Measurements from ENCODE around the gene KLRC2. TPM values are rescaled to one million over a fixed set of nuclear protein-coding genes. Genes with fewer than 3 reads are reported as not detected.
A peak's percentile ranks its signal among the peaks of the same experiment; 100 is the strongest.
"Not testable (repeated sequence)": the region's sequence is repeated elsewhere in the genome, so short reads cannot be mapped to it uniquely, and the experiment has no call there.

Gene KLRC2
- total RNA-seq, 1 experiment from 2014 or later: 7.5 TPM

GRCh38 chr12:10448236-10448635 is 12.4 kb upstream of the KLRC2 start (continued):
- no peak for TF ChIP-seq SP1 (IDR thresholded peaks at IDR 0.05; ENCODE audit: low read depth)
- TF ChIP-seq RAD21 (IDR thresholded peaks at IDR 0.05; ENCODE audit: low read depth): no peak
- TF ChIP-seq ELF1 (IDR thresholded peaks at IDR 0.05; ENCODE audit: borderline replicate concordance, low read depth): no peak

GRCh38 chr12:10446052-10446451 is 10.2 kb upstream of the KLRC2 start:
- H3K4me3 ChIP-seq (replicated peaks in 1 of 2; ENCODE audit: low read depth in 1 of 2, low read length in 2 of 2); RAD21 ChIA-PET (ENCODE audit: low non-redundant PET in 1 of 2, low total read pairs in 2 of 2, uncharacterized antibody in 2 of 2, unreplicated experiment in 2 of 2); intact Hi-C loops (cut with micrococcal nuclease); H3K4me2 ChIP-seq (ENCODE audit: low read length); H3K9me2 ChIP-seq (ENCODE audit: insufficient read depth); CTCF ChIA-PET; H3K27me3 ChIP-seq (ENCODE audit: insufficient read depth, low read length); H3K36me3 ChIP-seq (ENCODE audit: control insufficient read depth in 1 of 2, insufficient read depth in 2 of 2, low read length in 2 of 2); DNase-seq (ENCODE audit: low read depth, low spot score); ATAC-seq; H3K27ac ChIP-seq (ENCODE audit: low read depth, low read length); H3K9ac ChIP-seq (ENCODE audit: low read length); H2AFZ ChIP-seq (ENCODE audit: low read depth, low read length, poor library complexity, severe bottlenecking); BruUV-seq (replicated peaks); H3K4me1 ChIP-seq (ENCODE audit: control insufficient read depth in 1 of 2, insufficient read depth in 2 of 2, low read length in 2 of 2); POLR2A ChIA-PET; H3K9me3 ChIP-seq (ENCODE audit: control insufficient read depth in 1 of 2, insufficient read depth in 1 of 2, low read depth in 1 of 2, low read length in 2 of 2); H4K20me1 ChIP-seq (ENCODE audit: insufficient read depth); H3K79me2 ChIP-seq (ENCODE audit: insufficient read depth, low read length): not testable (repeated sequence)

- POLR2A ChIA-PET: interaction anchor here (1.1 kb wide), 1 partner anchor 15 kb away, joined by 3 read pairs; no protein-coding TSS in a partner anchor
- DNase-seq (ENCODE audit: low read depth, low spot score); H3K9me2 ChIP-seq (ENCODE audit: insufficient read depth); H3K9ac ChIP-seq (ENCODE audit: low read length); RAD21 ChIA-PET (ENCODE audit: low non-redundant PET in 1 of 2, low total read pairs in 2 of 2, uncharacterized antibody in 2 of 2, unreplicated experiment in 2 of 2); H4K20me1 ChIP-seq (ENCODE audit: insufficient read depth); CTCF ChIA-PET; H2AFZ ChIP-seq (ENCODE audit: low read depth, low read length, poor library complexity, severe bottlenecking); H3K79me2 ChIP-seq (ENCODE audit: insufficient read depth, low read length); H3K4me1 ChIP-seq (ENCODE audit: control insufficient read depth in 1 of 2, insufficient read depth in 2 of 2, low read length in 2 of 2); intact Hi-C loops (cut with micrococcal nuclease); H3K9me3 ChIP-seq (ENCODE audit: control insufficient read depth in 1 of 2, insufficient read depth in 1 of 2, low read depth in 1 of 2, low read length in 2 of 2); H3K4me2 ChIP-seq (ENCODE audit: low read length); H3K36me3 ChIP-seq (ENCODE audit: control insufficient read depth in 1 of 2, insufficient read depth in 2 of 2, low read length in 2 of 2); ATAC-seq; BruUV-seq (replicated peaks); H3K27me3 ChIP-seq (ENCODE audit: insufficient read depth, low read length); H3K4me3 ChIP-seq (replicated peaks in 1 of 2; ENCODE audit: low read depth in 1 of 2, low read length in 2 of 2): not testable (repeated sequence)
- H3K27ac ChIP-seq (ENCODE audit: low read depth, low read length): peak overlapping the region; percentile 26; the same call in 1 of the 2 replicates
Observed at GRCh38 chr12:10441144-10441543, 5.3 kb upstream of the KLRC2 start.

GRCh38 chr12:10439608-10440274 is 3.9 kb upstream of the KLRC2 start:
- H3K9ac ChIP-seq (ENCODE audit: low read length); H3K79me2 ChIP-seq (ENCODE audit: insufficient read depth, low read length); CTCF ChIA-PET; POLR2A ChIA-PET; BruUV-seq (replicated peaks); H4K20me1 ChIP-seq (ENCODE audit: insufficient read depth); H3K4me2 ChIP-seq (ENCODE audit: low read length); H2AFZ ChIP-seq (ENCODE audit: low read depth, low read length, poor library complexity, severe bottlenecking); H3K9me2 ChIP-seq (ENCODE audit: insufficient read depth); RAD21 ChIA-PET (ENCODE audit: low non-redundant PET in 1 of 2, low total read pairs in 2 of 2, uncharacterized antibody in 2 of 2, unreplicated experiment in 2 of 2); H3K9me3 ChIP-seq (ENCODE audit: control insufficient read depth in 1 of 2, insufficient read depth in 1 of 2, low read depth in 1 of 2, low read length in 2 of 2); H3K36me3 ChIP-seq (ENCODE audit: control insufficient read depth in 1 of 2, insufficient read depth in 2 of 2, low read length in 2 of 2); DNase-seq (ENCODE audit: low read depth, low spot score); intact Hi-C loops (cut with micrococcal nuclease); H3K27me3 ChIP-seq (ENCODE audit: insufficient read depth, low read length); H3K4me3 ChIP-seq (replicated peaks in 1 of 2; ENCODE audit: low read depth in 1 of 2, low read length in 2 of 2): not testable (repeated sequence)
- peak overlapping the region; percentile 56; the same call in 1 of the 2 replicates for H3K27ac ChIP-seq (ENCODE audit: low read depth, low read length)
- peak; percentile 48 for ATAC-seq
- H3K4me1 ChIP-seq (ENCODE audit: control insufficient read depth in 1 of 2, insufficient read depth in 2 of 2, low read length in 2 of 2): peaks cover 6 to 13% of the 10 kb centered on the region in 2 experiments; a peak in 2 of 4 replicates
